Body of pancreas (tissue), 4 donors: ENCODE data around the gene FNDC3B. TPM values are rescaled to one million over a fixed set of nuclear protein-coding genes. Genes with fewer than 3 reads are reported as not detected.

Experiments used
- ATAC-seq: fragments of 150-250 bp; one replicate; pipeline ENCODE4 v1.9.1; 2016
- DNase-seq, 4 donors: peaks; one replicate each; pipeline ENCODE4 v3.0.0-alpha.2; 2019
- H3K27ac ChIP-seq, 4 donors: fragments of 200-600 bp; sonication (generic); 1 replicate in 3 of 4; 2 replicates in 1 of 4; pipeline versions ENCODE4 v1.5.1 to v1.6.1; 2016 to 2019; ENCODE audit warnings: mild to moderate bottlenecking in 1 of 4, mixed read lengths in 1 of 4, moderate library complexity in 1 of 4
- H3K27me3 ChIP-seq, 2 donors: fragments of 200-600 bp; sonication (generic); one replicate each; pipeline ENCODE4 v1.6.0; 2016; ENCODE audit warnings: mild to moderate bottlenecking in 1 of 2
- H3K36me3 ChIP-seq, 2 donors: fragments of 200-600 bp; sonication (generic); replicated peaks in 1 of 2; 2 replicates each; pipeline ENCODE4 v1.5.1; 2016; ENCODE audit warnings: low read depth in 2 of 2; ENCODE audit not compliant: insufficient read depth in 1 of 2
- H3K4me1 ChIP-seq: fragments of 200-600 bp; sonication (generic); one replicate; pipeline ENCODE4 v1.6.0; 2016
- H3K4me3 ChIP-seq, 2 donors: fragments of 200-600 bp; sonication (generic); 1 replicate in 1 of 2; 2 replicates in 1 of 2; pipeline ENCODE4 v1.5.1; 2016 to 2019
- H3K9me3 ChIP-seq, 3 donors: fragments of 200-600 bp; sonication (generic); 1 replicate in 2 of 3; 2 replicates in 1 of 3; pipeline ENCODE4 v1.5.1; 2016
- CTCF ChIP-seq, 7 experiments: fragments of 450-650 bp in 4 of 7; fragments of 200-600 bp in 3 of 7; sonication (generic) in 3 of 7; IDR thresholded peaks; one replicate each; pipeline ENCODE4 v1.5.1; 2016 to 2019; ENCODE audit warnings: antibody characterized with exemption in 7 of 7
- POLR2A ChIP-seq, 3 donors: fragments of 450-650 bp; IDR thresholded peaks; one replicate each; pipeline ENCODE4 v1.6.1; 2016; ENCODE audit warnings: antibody characterized with exemption in 3 of 3, mild to moderate bottlenecking in 2 of 3
- WGBS, 2 donors: methylation state at CpG; one replicate each; pipeline ENCODE4 v1.1.5; 2017; 5-methylcytosine and 5-hydroxymethylcytosine counted together
- intact Hi-C: fragments of 100-400 bp; cut with DNase I; formaldehyde crosslinking; loops from one replicate; pipeline ENCODE4 v1.15.1; 2023
- total RNA-seq, 2 donors: library from RNA; depleted of rRNA; stranded (reverse); fragments of >200 nt; gene quantifications; one replicate each; pipeline ENCODE4 v1.1.0, GENCODE V29; 2016

FNDC3B gene
- total RNA-seq, 2 donors from 2014 or later = 64.3 to 86.0 TPM

- Histone ChIP-seq H3K36me3 (peaks cover 9 to 23% of the 10 kb centered on the region in 2 donors), H3K9me3 (no peaks in the 10 kb centered on the region), H3K4me3 (no peak overlapping the region), H3K27ac (no peak overlapping the region), H3K4me1 (peaks cover 6% of the 10 kb centered on the region), H3K27me3 (no peaks in the 10 kb centered on the region)
- intact Hi-C loops = no loop called here
- TF ChIP-seq POLR2A (IDR thresholded peaks at IDR 0.05) (no peak), CTCF (IDR thresholded peaks at IDR 0.05) (no peak)
- ATAC-seq (no peak), DNase-seq (no peak)
- WGBS, 2 donors = 85 to 86% methylated on average over 4 of the region's 4 CpGs
Observed at GRCh38 chr3:172328282-172328681, 288.9 kb downstream of the FNDC3B start.

- Histone ChIP-seq H3K36me3 (peaks cover 9 to 26% of the 10 kb centered on the region in 2 donors), H3K4me1 (peaks cover 2% of the 10 kb centered on the region), H3K27me3 (no peaks in the 10 kb centered on the region), H3K9me3 (no peaks in the 10 kb centered on the region), H3K4me3 (no peak overlapping the region), H3K27ac (no peak overlapping the region)
- DNase-seq (no peak), ATAC-seq (no peak)
- intact Hi-C loops = no loop called here
- TF ChIP-seq POLR2A (IDR thresholded peaks at IDR 0.05) = no peak
- TF ChIP-seq CTCF (IDR thresholded peaks at IDR 0.05) = no peak
- 95 to 100% methylated on average over 2 of the region's 2 CpGs for WGBS, 2 donors
Observed at GRCh38 chr3:172329070-172329469, 289.7 kb downstream of the FNDC3B start.

GRCh38 chr3:172330413-172330812 is 291.0 kb downstream of the FNDC3B start:
- H3K36me3 ChIP-seq = peaks cover 9 to 25% of the 10 kb centered on the region in 2 donors
- TF ChIP-seq POLR2A (IDR thresholded peaks at IDR 0.05) = no peak
- no peak for TF ChIP-seq CTCF (IDR thresholded peaks at IDR 0.05)
- H3K9me3 ChIP-seq = no peaks in the 10 kb centered on the region
- intact Hi-C loops = no loop called here
- ATAC-seq (no peak), DNase-seq (no peak)
- H3K4me3 ChIP-seq = no peak overlapping the region
- no peaks in the 10 kb centered on the region for H3K27me3 ChIP-seq
- no peak overlapping the region for H3K27ac ChIP-seq
- H3K4me1 ChIP-seq = no peaks in the 10 kb centered on the region
- whole genome bisulfite sequencing, 2 donors = 84 to 86% methylated on average over 4 of the region's 4 CpGs

- no peak overlapping the region for H3K4me3 ChIP-seq
- peak overlapping the region in 1 of 4 donors; percentile 0 for H3K27ac ChIP-seq
- H3K9me3 ChIP-seq = no peaks in the 10 kb centered on the region
- DNase-seq (peak; percentile 69 to 78 (median 71)), ATAC-seq (peak; percentile 90)
- WGBS, 2 donors = 39 to 49% methylated on average over 2 of the region's 2 CpGs
- peaks cover 9 to 28% of the 10 kb centered on the region in 2 donors for H3K36me3 ChIP-seq
- no peaks in the 10 kb centered on the region for H3K27me3 ChIP-seq
- intact Hi-C loops = no loop called here
- H3K4me1 ChIP-seq = no peaks in the 10 kb centered on the region
- TF ChIP-seq POLR2A (IDR thresholded peaks at IDR 0.05) (no peak), CTCF (IDR thresholded peaks at IDR 0.05) (peak; percentile 50 to 91 (median 81))
Observed at GRCh38 chr3:172332256-172333041, 293.1 kb downstream of the FNDC3B start.

GRCh38 chr3:172333042-172333377 is 293.6 kb downstream of the FNDC3B start:
- TF ChIP-seq CTCF (IDR thresholded peaks at IDR 0.05) (no peak), POLR2A (IDR thresholded peaks at IDR 0.05) (no peak)
- Histone ChIP-seq H3K27ac (peak overlapping the region in 1 of 4 donors; percentile 0), H3K27me3 (no peaks in the 10 kb centered on the region), H3K4me1 (no peaks in the 10 kb centered on the region), H3K36me3 (peaks cover 9 to 33% of the 10 kb centered on the region in 2 donors), H3K4me3 (no peak overlapping the region), H3K9me3 (no peaks in the 10 kb centered on the region)
- intact Hi-C loops = no loop called here
- no peak for DNase-seq
- no peak for ATAC-seq
